Immature natural killer cell (primary cell): Measurements from ENCODE around the gene CD63. TPM values are rescaled to one million over a fixed set of nuclear protein-coding genes. Genes with fewer than 3 reads are reported as not detected.

Source experiments
- DNase-seq, 3 donors: peaks; one replicate each; pipeline ENCODE4 v3.0.0; 2022; ENCODE audit warnings: mixed read lengths in 1 of 3
- H3K27ac Mint-ChIP-seq, 6 donors: one replicate each; pipeline ENCODE4 v1.8.0; 2020; ENCODE audit warnings: mixed read lengths in 6 of 6, mild to moderate bottlenecking in 5 of 6, inconsistent platforms in 4 of 6, moderate library complexity in 3 of 6
- H3K27me3 Mint-ChIP-seq, 3 donors: one replicate each; pipeline ENCODE4 v1.8.0; 2020 to 2021; ENCODE audit warnings: low read depth in 3 of 3, mild to moderate bottlenecking in 3 of 3, mixed read lengths in 3 of 3, moderate library complexity in 3 of 3, inconsistent platforms in 1 of 3
- H3K36me3 Mint-ChIP-seq, 3 donors: one replicate each; pipeline ENCODE4 v1.8.0; 2020; ENCODE audit warnings: mixed read lengths in 3 of 3, inconsistent platforms in 2 of 3, mild to moderate bottlenecking in 2 of 3
- H3K4me1 Mint-ChIP-seq, 2 donors: one replicate each; pipeline ENCODE4 v1.8.0; 2020; ENCODE audit warnings: inconsistent platforms in 2 of 2, mild to moderate bottlenecking in 2 of 2, mixed read lengths in 2 of 2, moderate library complexity in 1 of 2
- H3K4me3 Mint-ChIP-seq, 5 donors: one replicate each; pipeline ENCODE4 v1.8.0; 2020; ENCODE audit warnings: mild to moderate bottlenecking in 5 of 5, mixed read lengths in 5 of 5, inconsistent platforms in 3 of 5, moderate library complexity in 3 of 5
- H3K9me3 Mint-ChIP-seq, 6 donors: one replicate each; pipeline ENCODE4 v1.8.0; 2020; ENCODE audit warnings: mild to moderate bottlenecking in 6 of 6, mixed read lengths in 6 of 6, inconsistent platforms in 4 of 6, moderate library complexity in 3 of 6
- polyA plus RNA-seq, 3 donors: library from polyadenylated mRNA; unstranded; fragments of 300-500 nt; fragmentation: Illumina TruSeq; gene quantifications; one replicate each; pipeline ENCODE4 v1.2.3, GENCODE V29; 2021

The CD63 gene
- polyA plus RNA-seq, 3 donors from 2014 or later, result 1,258 to 1,754 (median 1,754) TPM

- DNase-seq, result no peak
- H3K4me1 Mint-ChIP-seq, result peaks cover 34 to 48% of the 10 kb centered on the region in 2 donors
Observed at GRCh38 chr12:55715169-55715764, 13.5 kb downstream of the CD63 start.

GRCh38 chr12:55713721-55714120, 15.1 kb downstream of the CD63 start:
- H3K4me3 Mint-ChIP-seq, result peak overlapping the region in 1 of 5 donors; percentile 11
- H3K27me3 Mint-ChIP-seq, result peaks cover 11 to 28% (median 27%) of the 10 kb centered on the region in 3 donors
- DNase-seq, result no peak
- H3K36me3 Mint-ChIP-seq, result no peaks in the 10 kb centered on the region
- no peak overlapping the region for H3K27ac Mint-ChIP-seq
- no peaks in the 10 kb centered on the region for H3K9me3 Mint-ChIP-seq
- H3K4me1 Mint-ChIP-seq, result peaks cover 29 to 44% of the 10 kb centered on the region in 2 donors

More at GRCh38 chr12:55715169-55715764, 13.5 kb downstream of the CD63 start:
- H3K27ac Mint-ChIP-seq, result peak overlapping the region; percentile 85 to 94 (median 93)
- peaks cover 11 to 20% (median 15%) of the 10 kb centered on the region in 3 donors for H3K27me3 Mint-ChIP-seq
- no peaks in the 10 kb centered on the region for H3K9me3 Mint-ChIP-seq
- H3K36me3 Mint-ChIP-seq, result no peaks in the 10 kb centered on the region
- peak overlapping the region; percentile 84 to 92 (median 89) for H3K4me3 Mint-ChIP-seq

- H3K9me3 Mint-ChIP-seq, result no peaks in the 10 kb centered on the region
- no peak for DNase-seq
- H3K4me3 Mint-ChIP-seq, result no peak overlapping the region
- peaks cover 32 to 44% of the 10 kb centered on the region in 2 donors for H3K4me1 Mint-ChIP-seq
- peaks cover 14 to 34% (median 31%) of the 10 kb centered on the region in 3 donors for H3K27me3 Mint-ChIP-seq
- no peaks in the 10 kb centered on the region for H3K36me3 Mint-ChIP-seq
- H3K27ac Mint-ChIP-seq, result no peak overlapping the region
Observed at GRCh38 chr12:55712700-55713415, 16.0 kb downstream of the CD63 start.

- H3K9me3 Mint-ChIP-seq, result no peaks in the 10 kb centered on the region
- H3K36me3 Mint-ChIP-seq, result no peaks in the 10 kb centered on the region
- H3K27me3 Mint-ChIP-seq, result peaks cover 13 to 37% (median 33%) of the 10 kb centered on the region in 3 donors
- H3K4me3 Mint-ChIP-seq, result no peak overlapping the region
- no peak overlapping the region for H3K27ac Mint-ChIP-seq
- H3K4me1 Mint-ChIP-seq, result peaks cover 33 to 40% of the 10 kb centered on the region in 2 donors
- DNase-seq, result no peak
Observed at GRCh38 chr12:55711786-55712553, 16.8 kb downstream of the CD63 start.

GRCh38 chr12:55708695-55709233, 20.0 kb downstream of the CD63 start:
- Mint-ChIP-seq H3K27me3 (peaks cover 7 to 25% (median 15%) of the 10 kb centered on the region in 3 donors), H3K4me1 (peaks cover 19 to 25% of the 10 kb centered on the region in 2 donors), H3K4me3 (peak overlapping the region; percentile 80 to 86 (median 84)), H3K36me3 (no peaks in the 10 kb centered on the region), H3K9me3 (no peaks in the 10 kb centered on the region), H3K27ac (peak overlapping the region in 1 of 6 donors; percentile 6)
- no peak for DNase-seq

GRCh38 chr12:55707841-55708694, 20.7 kb downstream of the CD63 start, which contains the start of gene ITGA7:
Gene ITGA7 (minus strand): TSS chr12:55707904. CDS start chr12:55707682, 222 bp downstream.
- H3K9me3 Mint-ChIP-seq, result no peaks in the 10 kb centered on the region
- H3K36me3 Mint-ChIP-seq, result no peaks in the 10 kb centered on the region
- peak within 1 kb of the TSS in 2 of 6 donors; percentile 6 to 15 for H3K27ac Mint-ChIP-seq
- H3K27me3 Mint-ChIP-seq, result peaks cover 11 to 31% (median 15%) of the 10 kb centered on the region in 3 donors
- DNase-seq, result peak; percentile 21 to 34 (median 33)
- H3K4me1 Mint-ChIP-seq, result peaks cover 19 to 25% of the 10 kb centered on the region in 2 donors
- peak within 1 kb of the TSS; percentile 80 to 86 (median 84) for H3K4me3 Mint-ChIP-seq

GRCh38 chr12:55707219-55707671, 21.6 kb downstream of the CD63 start:
- peaks cover 11 to 32% (median 14%) of the 10 kb centered on the region in 3 donors for H3K27me3 Mint-ChIP-seq
- peak overlapping the region; percentile 61 to 85 (median 73) for H3K4me3 Mint-ChIP-seq
- H3K4me1 Mint-ChIP-seq, result peaks cover 19 to 25% of the 10 kb centered on the region in 2 donors
- no peak overlapping the region for H3K27ac Mint-ChIP-seq
- H3K9me3 Mint-ChIP-seq, result no peaks in the 10 kb centered on the region
- DNase-seq, result no peak
- no peaks in the 10 kb centered on the region for H3K36me3 Mint-ChIP-seq

GRCh38 chr12:55706568-55707218, 22.1 kb downstream of the CD63 start:
- Mint-ChIP-seq H3K4me3 (peak overlapping the region; percentile 61 to 85 (median 73)), H3K36me3 (no peaks in the 10 kb centered on the region), H3K9me3 (no peaks in the 10 kb centered on the region), H3K27ac (no peak overlapping the region), H3K27me3 (peaks cover 11 to 32% (median 14%) of the 10 kb centered on the region in 3 donors), H3K4me1 (peaks cover 19 to 25% of the 10 kb centered on the region in 2 donors)
- no peak for DNase-seq

- Mint-ChIP-seq H3K27ac (peak overlapping the region in 1 of 6 donors; percentile 24), H3K4me1 (peaks cover 19 to 25% of the 10 kb centered on the region in 2 donors), H3K27me3 (peaks cover 11 to 32% (median 16%) of the 10 kb centered on the region in 3 donors), H3K36me3 (no peaks in the 10 kb centered on the region), H3K4me3 (peak overlapping the region in 1 of 5 donors; percentile 31), H3K9me3 (no peaks in the 10 kb centered on the region)
- DNase-seq, result no peak
Observed at GRCh38 chr12:55705782-55706402, 22.9 kb downstream of the CD63 start.

- Mint-ChIP-seq H3K4me1 (peaks cover 19 to 25% of the 10 kb centered on the region in 2 donors), H3K27me3 (peaks cover 11 to 32% (median 14%) of the 10 kb centered on the region in 3 donors), H3K36me3 (no peaks in the 10 kb centered on the region), H3K9me3 (no peaks in the 10 kb centered on the region), H3K27ac (no peak overlapping the region), H3K4me3 (no peak overlapping the region)
- no peak for DNase-seq
Observed at GRCh38 chr12:55704824-55705718, 23.7 kb downstream of the CD63 start.
